ENCODE results near the gene FLOT1.

FLOT1 gene

DNA sequence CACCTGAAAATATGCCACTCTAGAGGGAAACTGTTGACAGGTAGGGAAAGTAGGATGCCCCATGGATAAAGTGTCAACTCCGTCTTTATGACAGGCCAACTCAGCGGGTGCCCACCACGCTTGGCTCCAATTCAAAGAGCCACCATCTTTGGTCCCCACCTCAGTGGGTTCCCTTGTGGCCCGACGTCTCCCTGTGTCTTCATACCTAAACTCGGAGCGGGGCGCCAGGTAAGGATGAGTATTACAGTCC, 25.7 kb downstream of the FLOT1 start:
- TF ChIP-seq, protein P1, sequence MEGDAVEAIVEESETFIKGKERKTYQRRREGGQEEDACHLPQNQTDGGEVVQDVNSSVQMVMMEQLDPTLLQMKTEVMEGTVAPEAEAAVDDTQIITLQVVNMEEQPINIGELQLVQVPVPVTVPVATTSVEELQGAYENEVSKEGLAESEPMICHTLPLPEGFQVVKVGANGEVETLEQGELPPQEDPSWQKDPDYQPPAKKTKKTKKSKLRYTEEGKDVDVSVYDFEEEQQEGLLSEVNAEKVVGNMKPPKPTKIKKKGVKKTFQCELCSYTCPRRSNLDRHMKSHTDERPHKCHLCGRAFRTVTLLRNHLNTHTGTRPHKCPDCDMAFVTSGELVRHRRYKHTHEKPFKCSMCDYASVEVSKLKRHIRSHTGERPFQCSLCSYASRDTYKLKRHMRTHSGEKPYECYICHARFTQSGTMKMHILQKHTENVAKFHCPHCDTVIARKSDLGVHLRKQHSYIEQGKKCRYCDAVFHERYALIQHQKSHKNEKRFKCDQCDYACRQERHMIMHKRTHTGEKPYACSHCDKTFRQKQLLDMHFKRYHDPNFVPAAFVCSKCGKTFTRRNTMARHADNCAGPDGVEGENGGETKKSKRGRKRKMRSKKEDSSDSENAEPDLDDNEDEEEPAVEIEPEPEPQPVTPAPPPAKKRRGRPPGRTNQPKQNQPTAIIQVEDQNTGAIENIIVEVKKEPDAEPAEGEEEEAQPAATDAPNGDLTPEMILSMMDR (IDR thresholded peaks at IDR 0.05; ENCODE audit: low read depth, low read length) = no peak
- peak overlapping the region; percentile 78 for H3K4me3 ChIP-seq (ENCODE audit: low read depth, low read length)
- no peak for DNase-seq (ENCODE audit: low read depth, low spot score)
- in situ Hi-C loops (cut with HindIII; ENCODE audit: low sequenced_read_pairs) = no loop called here

DNA sequence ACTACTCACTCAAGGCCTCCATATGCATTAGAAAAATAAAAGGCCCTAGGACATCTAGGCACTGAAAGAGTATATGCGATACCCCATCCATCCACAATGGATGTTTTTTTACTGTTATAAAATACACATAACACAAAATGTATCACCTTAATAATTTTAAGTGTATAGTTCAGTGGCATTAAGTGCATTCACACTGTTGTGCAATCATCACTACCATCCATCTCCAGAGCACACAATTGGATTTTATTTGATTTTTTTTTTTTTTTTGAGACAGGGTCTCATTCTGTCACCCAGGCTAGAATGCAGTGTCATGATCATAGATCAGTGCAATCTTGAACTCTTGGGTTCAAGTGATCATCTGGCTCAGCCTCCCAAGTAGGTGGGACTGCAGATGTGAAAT, 28.2 kb downstream of the FLOT1 start:
- DNase-seq (ENCODE audit: low read depth, low spot score) = no peak
- H3K4me3 ChIP-seq (ENCODE audit: low read depth, low read length) = no peak overlapping the region
- TF ChIP-seq, protein P1 (IDR thresholded peaks at IDR 0.05; ENCODE audit: low read depth, low read length) = no peak
- in situ Hi-C loops (cut with HindIII; ENCODE audit: low sequenced_read_pairs) = no loop called here

DNA sequence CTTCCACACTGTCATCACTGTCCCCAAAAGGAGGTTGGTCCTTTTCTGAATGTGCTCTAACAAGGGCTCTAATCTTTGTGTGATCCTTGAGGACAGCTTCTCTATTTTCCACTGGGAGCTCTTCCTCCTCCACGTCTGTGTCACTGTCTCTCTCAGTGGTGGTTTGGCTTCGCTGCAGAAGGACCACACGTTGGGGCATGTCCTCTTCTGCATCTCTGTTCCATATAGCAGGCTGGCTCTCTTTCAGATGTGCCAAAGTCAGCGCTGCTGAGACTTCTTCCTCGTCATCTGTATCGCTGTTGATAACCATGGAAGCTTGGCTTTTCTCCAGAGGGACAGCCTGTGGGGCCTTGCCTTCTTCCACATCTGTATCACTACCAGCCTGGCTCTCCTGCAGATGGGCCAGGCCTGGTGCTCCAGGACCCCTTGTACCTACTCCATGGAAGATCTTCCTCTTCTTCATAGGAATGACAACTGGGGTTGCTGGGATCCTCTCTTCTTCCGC, 30.0 kb downstream of the FLOT1 start:
- in situ Hi-C loops (cut with HindIII; ENCODE audit: low sequenced_read_pairs) = no loop called here
- DNase-seq (ENCODE audit: low read depth, low spot score) = no peak
- TF ChIP-seq, protein P1 (IDR thresholded peaks at IDR 0.05; ENCODE audit: low read depth, low read length) = no peak
- no peak overlapping the region for H3K4me3 ChIP-seq (ENCODE audit: low read depth, low read length)

DNA sequence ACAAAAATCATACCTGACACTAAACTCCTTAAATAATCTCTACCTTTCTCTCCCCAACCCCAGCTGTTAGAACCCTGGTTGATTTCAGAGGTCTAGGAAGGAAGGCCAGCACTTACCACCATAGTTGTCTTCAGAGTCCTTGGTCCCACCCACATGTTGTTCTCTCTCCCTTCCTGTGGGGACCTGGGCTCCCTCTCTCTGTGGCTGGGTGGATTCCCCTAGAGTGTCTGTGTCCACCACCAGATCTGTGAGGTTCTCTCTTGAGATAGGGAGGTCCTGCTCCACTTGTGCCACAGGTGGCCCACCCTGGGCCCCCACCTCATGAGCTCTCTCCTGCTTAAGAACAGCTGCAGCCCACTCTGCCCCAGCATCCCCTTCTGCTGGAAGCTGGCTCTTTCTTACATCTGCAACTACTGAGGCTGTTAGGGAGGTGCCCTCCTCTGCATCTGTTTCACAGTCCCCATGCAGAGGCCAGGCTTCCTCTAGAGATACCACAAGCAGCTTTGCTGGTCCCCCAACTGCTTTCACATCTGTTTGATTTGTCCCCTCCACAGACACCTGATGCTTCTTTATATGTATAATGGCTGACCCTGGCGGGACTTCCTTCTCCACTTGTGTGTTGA, 30.6 kb downstream of the FLOT1 start:
- H3K4me3 ChIP-seq (ENCODE audit: low read depth, low read length) = no peak overlapping the region
- no peak for DNase-seq (ENCODE audit: low read depth, low spot score)
- in situ Hi-C loops (cut with HindIII; ENCODE audit: low sequenced_read_pairs) = no loop called here
- TF ChIP-seq, protein P1 (IDR thresholded peaks at IDR 0.05; ENCODE audit: low read depth, low read length) = no peak

DNA sequence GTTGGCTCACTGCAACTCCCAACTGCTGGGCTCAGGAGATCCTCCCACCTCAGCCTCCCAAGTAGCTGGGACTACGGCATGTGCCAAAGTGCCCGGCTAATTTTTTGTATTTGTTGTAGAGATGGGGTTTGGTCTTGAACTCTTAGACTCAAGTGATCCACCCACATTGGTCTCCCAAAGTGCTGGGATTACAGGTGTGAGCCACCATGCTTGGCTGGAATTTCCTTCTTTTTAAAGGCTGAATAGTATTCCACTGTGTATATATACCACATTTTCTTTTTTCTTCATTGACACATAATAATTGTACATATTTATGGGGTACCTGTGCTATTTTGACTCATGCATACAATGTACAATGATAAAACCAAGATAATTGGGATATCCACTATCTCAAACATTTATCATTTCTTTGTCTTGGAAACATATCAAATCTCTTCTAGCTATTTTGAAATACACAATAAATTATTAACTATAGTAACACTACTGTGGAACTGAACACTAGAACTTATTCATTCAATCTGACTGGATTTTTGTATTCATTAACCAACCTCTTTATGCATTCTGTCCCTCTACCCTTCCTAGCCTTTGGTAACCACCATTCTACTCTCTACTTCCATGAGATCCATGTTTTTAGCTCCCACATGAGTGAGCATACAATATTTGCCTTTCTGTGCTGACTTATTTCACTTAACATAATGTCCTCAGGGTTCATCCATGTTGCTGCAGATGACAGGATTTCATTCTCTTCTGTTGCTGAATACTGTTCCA, 33.2 kb downstream of the FLOT1 start:
- no peak for DNase-seq (ENCODE audit: low read depth, low spot score)
- in situ Hi-C loops (cut with HindIII; ENCODE audit: low sequenced_read_pairs) = no loop called here
- TF ChIP-seq, protein P1 (IDR thresholded peaks at IDR 0.05; ENCODE audit: low read depth, low read length) = no peak
- no peak overlapping the region for H3K4me3 ChIP-seq (ENCODE audit: low read depth, low read length)

DNA sequence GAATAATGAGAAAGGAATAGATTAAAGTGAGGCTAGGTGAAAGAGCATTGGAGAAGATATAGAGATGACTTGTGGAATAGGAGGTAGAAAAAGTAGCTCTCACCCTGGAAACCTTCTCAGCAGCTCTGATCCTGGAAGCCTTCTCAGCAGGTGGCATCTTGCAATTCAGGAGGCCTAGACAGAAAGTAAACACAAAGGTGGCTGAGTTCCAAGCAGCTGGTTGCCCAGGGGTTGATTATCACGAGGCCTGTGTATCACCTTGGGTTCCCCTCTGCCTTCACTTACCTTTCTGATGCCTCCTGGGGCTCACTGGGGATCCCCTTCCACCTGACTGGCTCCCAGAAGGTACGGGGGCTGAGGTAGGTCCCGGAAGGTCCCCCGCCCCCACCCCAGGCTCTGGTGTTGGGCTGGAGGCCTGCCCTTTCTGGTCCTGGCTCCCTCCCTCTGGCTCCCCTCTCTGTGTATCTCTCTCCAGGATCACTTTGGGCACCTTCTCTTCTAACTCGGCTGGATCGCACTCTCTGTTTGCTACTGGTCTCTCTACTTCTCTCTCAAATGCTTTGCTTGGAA, 35.1 kb downstream of the FLOT1 start:
- TF ChIP-seq, protein P1 (IDR thresholded peaks at IDR 0.05; ENCODE audit: low read depth, low read length) = no peak
- no peak for DNase-seq (ENCODE audit: low read depth, low spot score)
- in situ Hi-C loops (cut with HindIII; ENCODE audit: low sequenced_read_pairs) = no loop called here
- H3K4me3 ChIP-seq (ENCODE audit: low read depth, low read length) = no peak overlapping the region

All from astrocyte of the spinal cord (primary cell).